ENCODE measurements around the gene TMOD3. TPM values are rescaled to one million over a fixed set of nuclear protein-coding genes. Genes with fewer than 3 reads are reported as not detected.

Gene TMOD3
- total RNA-seq, 1 donor from 2014 or later: 60.4 TPM

Other genes with a start within 250 kb of the TMOD3 start
- gene DMXL2, start 206.9 kb upstream of the TMOD3 start, total RNA-seq: 16.9 and 17.6 TPM in 2 replicates
- 0.05 TPM in 1 of 2 replicates, not detected in the other for gene SCG3, start 148.2 kb upstream of the TMOD3 start, total RNA-seq
- gene LYSMD2, start 92.0 kb upstream of the TMOD3 start, total RNA-seq: 11.4 and 17.1 TPM in 2 replicates
- gene TMOD2, start 78.1 kb upstream of the TMOD3 start, total RNA-seq: 11.4 and 13.5 TPM in 2 replicates
- gene LEO1, start 142.1 kb downstream of the TMOD3 start, total RNA-seq: 20.1 and 30.6 TPM in 2 replicates
- 37.0 and 47.3 TPM in 2 replicates for gene MAPK6, start 189.6 kb downstream of the TMOD3 start, total RNA-seq

Data from glomerular endothelial cell (primary cell).